Duodenal mucosa (tissue), 2 donors: ENCODE data around the gene MSH2.

ENCODE experiments used
- H3K27ac ChIP-seq: one replicate; pipeline ENCODE4 v1.7.0; 2013; ENCODE audit warnings: low read depth, low read length
- H3K27me3 ChIP-seq, 2 donors: one replicate each; pipeline ENCODE4 v1.7.0; 2013; ENCODE audit warnings: low read length in 2 of 2, control low read depth in 1 of 2; ENCODE audit not compliant: insufficient read depth in 2 of 2, control insufficient read depth in 1 of 2
- H3K36me3 ChIP-seq, 2 donors: one replicate each; pipeline ENCODE4 v1.7.0; 2013; ENCODE audit warnings: low read length in 2 of 2, control low read depth in 1 of 2; ENCODE audit not compliant: insufficient read depth in 2 of 2, control insufficient read depth in 1 of 2
- H3K4me1 ChIP-seq, 2 donors: one replicate each; pipeline ENCODE4 v1.7.0; 2013; ENCODE audit warnings: low read length in 2 of 2, control low read depth in 1 of 2; ENCODE audit not compliant: insufficient read depth in 2 of 2, control insufficient read depth in 1 of 2
- H3K4me3 ChIP-seq, 2 donors: one replicate each; pipeline ENCODE4 v1.7.0; 2013; ENCODE audit warnings: low read length in 2 of 2, low read depth in 1 of 2
- H3K9ac ChIP-seq, 2 donors: one replicate each; pipeline ENCODE4 v1.7.0; 2013; ENCODE audit warnings: low read length in 2 of 2, low read depth in 1 of 2
- H3K9me3 ChIP-seq, 2 donors: one replicate each; pipeline ENCODE4 v1.7.0; 2013; ENCODE audit warnings: low read length in 2 of 2, control low read depth in 1 of 2; ENCODE audit not compliant: control insufficient read depth in 1 of 2

MSH2 gene

GRCh38 chr2:47503481-47504070 is 100.6 kb downstream of the MSH2 start:
- Histone ChIP-seq H3K36me3 (peaks cover 0 to 3% of the 10 kb centered on the region in 2 donors), H3K27me3 (no peaks in the 10 kb centered on the region), H3K4me3 (no peak overlapping the region), H3K27ac (no peak overlapping the region), H3K9me3 (peaks cover 19 to 24% of the 10 kb centered on the region in 2 donors), H3K9ac (no peak overlapping the region), H3K4me1 (no peaks in the 10 kb centered on the region)

DNA sequence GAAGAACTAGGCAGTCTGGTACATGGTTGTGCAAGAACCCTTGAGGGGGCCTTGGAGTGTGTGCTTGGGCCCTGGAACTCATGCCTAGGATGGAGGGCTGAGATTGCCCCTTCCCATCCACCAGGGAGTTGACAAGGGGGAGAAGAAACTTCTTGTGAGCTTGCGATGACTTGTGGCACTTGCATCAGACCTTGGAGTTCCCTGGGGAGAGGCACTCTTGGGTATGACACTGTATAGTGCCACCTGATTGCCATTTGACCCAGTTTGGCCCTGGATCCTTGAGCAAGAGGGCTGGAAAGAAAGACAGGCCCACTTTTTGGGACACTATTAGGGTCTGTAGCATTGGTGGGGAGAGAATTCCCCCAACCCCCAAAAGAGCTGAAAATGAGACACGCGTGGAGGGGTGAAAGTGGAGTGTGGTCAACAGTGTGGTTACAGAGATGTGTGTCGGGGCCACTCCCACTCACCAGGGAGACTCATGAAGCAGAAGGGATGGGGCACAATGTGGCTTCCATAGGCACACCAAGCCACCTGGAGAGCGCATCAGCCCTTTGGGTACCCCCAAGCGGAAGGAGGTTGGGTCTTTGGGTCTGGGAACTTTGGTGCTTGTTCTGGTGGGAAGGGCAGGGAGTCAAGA is 101.3 kb downstream of the MSH2 start:
- Histone ChIP-seq H3K9ac (no peak overlapping the region), H3K27me3 (no peaks in the 10 kb centered on the region), H3K27ac (no peak overlapping the region), H3K4me3 (no peak overlapping the region), H3K4me1 (no peaks in the 10 kb centered on the region), H3K36me3 (peaks cover 0 to 3% of the 10 kb centered on the region in 2 donors), H3K9me3 (peaks cover 14 to 19% of the 10 kb centered on the region in 2 donors)

GRCh38 chr2:47506024-47506423 is 103.1 kb downstream of the MSH2 start:
- H3K4me3 ChIP-seq: no peak overlapping the region
- no peaks in the 10 kb centered on the region for H3K4me1 ChIP-seq
- peaks cover 3 to 8% of the 10 kb centered on the region in 2 donors for H3K9me3 ChIP-seq
- H3K36me3 ChIP-seq: no peaks in the 10 kb centered on the region
- H3K9ac ChIP-seq: no peak overlapping the region
- H3K27ac ChIP-seq: no peak overlapping the region
- no peaks in the 10 kb centered on the region for H3K27me3 ChIP-seq

GRCh38 chr2:47506436-47506835 is 103.5 kb downstream of the MSH2 start:
- H3K9ac ChIP-seq: no peak overlapping the region

GRCh38 chr2:47508080-47508479 is 105.1 kb downstream of the MSH2 start:
- Histone ChIP-seq H3K27ac (no peak overlapping the region), H3K27me3 (no peaks in the 10 kb centered on the region), H3K9me3 (peaks cover 3 to 8% of the 10 kb centered on the region in 2 donors), H3K9ac (no peak overlapping the region), H3K36me3 (no peaks in the 10 kb centered on the region), H3K4me1 (no peaks in the 10 kb centered on the region), H3K4me3 (no peak overlapping the region)

More at GRCh38 chr2:47506436-47506835, 103.5 kb downstream of the MSH2 start:
- H3K4me3 ChIP-seq: no peak overlapping the region
- H3K27ac ChIP-seq: no peak overlapping the region
- no peaks in the 10 kb centered on the region for H3K36me3 ChIP-seq
- peaks cover 3 to 8% of the 10 kb centered on the region in 2 donors for H3K9me3 ChIP-seq
- no peaks in the 10 kb centered on the region for H3K4me1 ChIP-seq
- no peaks in the 10 kb centered on the region for H3K27me3 ChIP-seq

GRCh38 chr2:47508641-47509040 is 105.7 kb downstream of the MSH2 start:
- Histone ChIP-seq H3K9me3 (peaks cover 3 to 8% of the 10 kb centered on the region in 2 donors), H3K4me1 (no peaks in the 10 kb centered on the region), H3K36me3 (no peaks in the 10 kb centered on the region)

GRCh38 chr2:47509250-47509649 is 106.3 kb downstream of the MSH2 start:
- no peak overlapping the region for H3K9ac ChIP-seq
- no peak overlapping the region for H3K27ac ChIP-seq
- no peaks in the 10 kb centered on the region for H3K27me3 ChIP-seq
- H3K4me1 ChIP-seq: no peaks in the 10 kb centered on the region
- no peaks in the 10 kb centered on the region for H3K36me3 ChIP-seq
- no peak overlapping the region for H3K4me3 ChIP-seq
- peaks cover 3 to 8% of the 10 kb centered on the region in 2 donors for H3K9me3 ChIP-seq

More at GRCh38 chr2:47508641-47509040, 105.7 kb downstream of the MSH2 start:
- Histone ChIP-seq H3K27ac (no peak overlapping the region), H3K27me3 (no peaks in the 10 kb centered on the region), H3K4me3 (no peak overlapping the region), H3K9ac (no peak overlapping the region)

DNA sequence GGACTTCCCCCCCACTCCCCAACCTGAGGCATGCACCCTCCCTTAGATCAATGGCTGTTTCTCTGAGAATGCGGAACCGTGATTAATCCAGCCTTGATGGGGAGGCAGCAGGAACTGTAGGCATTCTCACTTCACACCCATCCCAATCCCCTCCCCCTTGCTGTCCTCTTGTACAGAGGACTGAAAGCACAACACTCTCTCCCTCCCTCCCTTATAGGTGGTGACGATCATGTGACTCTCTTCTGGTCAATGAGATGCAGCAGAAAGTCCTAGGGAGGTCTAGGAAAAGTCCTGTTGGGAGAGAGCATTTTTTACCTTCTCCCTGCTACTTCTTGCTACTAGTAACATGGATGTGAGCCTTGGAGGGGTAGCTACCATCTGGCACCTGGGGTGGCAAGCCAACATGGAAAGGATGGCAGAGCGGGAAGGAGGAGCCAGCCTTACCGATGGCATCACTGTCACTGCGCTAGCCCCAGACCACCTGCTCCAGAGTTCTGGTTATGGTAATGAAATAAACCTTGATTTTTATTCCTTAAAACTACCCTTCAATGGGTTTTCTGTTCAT is 106.9 kb downstream of the MSH2 start:
- Histone ChIP-seq H3K9me3 (peaks cover 3 to 5% of the 10 kb centered on the region in 2 donors), H3K27ac (no peak overlapping the region)

GRCh38 chr2:47510745-47511144 is 107.8 kb downstream of the MSH2 start:
- Histone ChIP-seq H3K4me1 (no peaks in the 10 kb centered on the region), H3K4me3 (no peak overlapping the region), H3K27me3 (no peaks in the 10 kb centered on the region), H3K9me3 (no peaks in the 10 kb centered on the region), H3K9ac (no peak overlapping the region), H3K27ac (no peak overlapping the region), H3K36me3 (no peaks in the 10 kb centered on the region)

More for the DNA sequence above, 106.9 kb downstream of the MSH2 start:
- H3K4me1 ChIP-seq: no peaks in the 10 kb centered on the region
- no peaks in the 10 kb centered on the region for H3K36me3 ChIP-seq
- no peak overlapping the region for H3K9ac ChIP-seq
- H3K4me3 ChIP-seq: no peak overlapping the region
- no peaks in the 10 kb centered on the region for H3K27me3 ChIP-seq

- Histone ChIP-seq H3K27ac (no peak overlapping the region), H3K27me3 (no peaks in the 10 kb centered on the region), H3K4me1 (no peaks in the 10 kb centered on the region), H3K9me3 (no peaks in the 10 kb centered on the region), H3K4me3 (no peak overlapping the region), H3K36me3 (no peaks in the 10 kb centered on the region), H3K9ac (no peak overlapping the region)
These were observed 109.7 kb downstream of the MSH2 start for GRCh38 chr2:47512581-47513083.
